Kidney (tissue), 14 donors: ENCODE results near the gene IL11. TPM values are rescaled to one million over a fixed set of nuclear protein-coding genes. Genes with fewer than 3 reads are reported as not detected.
A peak's percentile ranks its signal among the peaks of the same experiment; 100 is the strongest.
"Not testable (repeated sequence)": the region's sequence is repeated elsewhere in the genome, so short reads cannot be mapped to it uniquely, and the experiment has no call there.

Experiments
- DNase-seq, 5 donors: peaks; one replicate each; pipeline ENCODE4 v3.0.0-alpha.2; 2013 to 2020
- FAIRE-seq: peaks from 2 replicates; lab custom pipeline; 2012; peaks lifted over from hg19 to GRCh38; lab: Jason Lieb, UNC
- H3K27ac ChIP-seq, 2 donors: one replicate each; pipeline ENCODE4 v1.7.0; 2013; ENCODE audit warnings: low read depth in 2 of 2, low read length in 2 of 2, inconsistent platforms in 1 of 2
- H3K27me3 ChIP-seq: one replicate; pipeline ENCODE4 v1.7.1; 2013; ENCODE audit warnings: low read length, inconsistent platforms; ENCODE audit not compliant: control insufficient read depth, insufficient read depth
- H3K36me3 ChIP-seq, 3 donors: one replicate each; pipeline versions ENCODE4 v1.7.0 to v1.7.1; 2013; ENCODE audit warnings: low read length in 3 of 3, control low read depth in 1 of 3, inconsistent platforms in 1 of 3; ENCODE audit not compliant: insufficient read depth in 3 of 3, control insufficient read depth in 2 of 3
- H3K4me1 ChIP-seq, 3 donors: one replicate each; pipeline versions ENCODE4 v1.7.0 to v1.7.1; 2013; ENCODE audit warnings: low read length in 3 of 3, inconsistent platforms in 1 of 3, low read depth in 1 of 3; ENCODE audit not compliant: control insufficient read depth in 2 of 3, insufficient read depth in 2 of 3
- H3K4me3 ChIP-seq, 3 donors: one replicate each; pipeline versions ENCODE4 v1.7.0 to v1.8.1; 2013; ENCODE audit warnings: low read length in 3 of 3, control low read depth in 1 of 3, inconsistent platforms in 1 of 3
- H3K9ac ChIP-seq, 3 donors: one replicate each; pipeline versions ENCODE4 v1.7.0 to v1.7.1; 2013; ENCODE audit warnings: low read length in 3 of 3, control low read depth in 1 of 3, inconsistent platforms in 1 of 3
- H3K9me3 ChIP-seq, 3 donors: one replicate each; pipeline versions ENCODE4 v1.7.0 to v1.7.1; 2013; ENCODE audit warnings: low read length in 3 of 3, control low read depth in 1 of 3, inconsistent platforms in 1 of 3; ENCODE audit not compliant: control insufficient read depth in 2 of 3, insufficient read depth in 1 of 3
- CTCF ChIP-seq: IDR thresholded peaks from 3 replicates; pipeline ENCODE4 v1.5.1; 2012; ENCODE audit warnings: mild to moderate bottlenecking, moderate library complexity, borderline replicate concordance; ENCODE audit not compliant: insufficient read depth; ENCODE audit errors: extremely low read depth
- intact Hi-C: fragments of 100-400 bp; cut with DNase I; formaldehyde crosslinking; loops from one replicate; pipeline ENCODE4 v1.11.1; 2022
- polyA plus RNA-seq: library from polyadenylated mRNA; stranded (reverse); fragments of 350-450 nt; fragmentation: Illumina TruSeq; extraction: RNeasy Lipid Tissue Mini Kit (QIAGEN cat#74804); gene quantifications from one replicate; pipeline ENCODE4 v1.2.3, GENCODE V29; 2014; ENCODE audit warnings: low read depth, low replicate concordance; ENCODE audit not compliant: insufficient read depth
- total RNA-seq: library from RNA; stranded (reverse); fragmentation: NEBNext Ultra II Directional; extraction: Animal tissue kit (Norgen Biotek cat#: 25700); gene quantifications from one replicate; pipeline ENCODE4 v1.2.1, GENCODE V29; 2021
- donor health status: control.
- donor health status: control.
- donor health status: control.
- donor health status: control.
- donor health status: control.
- donor health status: DM: yes; HTN: yes; CAD: no.
- donor health status: Normal renal cell carcinoma (clear cell type).

Gene IL11
- total and polyA plus RNA-seq, 2 donors from 2014 or later = 0.37 to 0.47 TPM

DNA sequence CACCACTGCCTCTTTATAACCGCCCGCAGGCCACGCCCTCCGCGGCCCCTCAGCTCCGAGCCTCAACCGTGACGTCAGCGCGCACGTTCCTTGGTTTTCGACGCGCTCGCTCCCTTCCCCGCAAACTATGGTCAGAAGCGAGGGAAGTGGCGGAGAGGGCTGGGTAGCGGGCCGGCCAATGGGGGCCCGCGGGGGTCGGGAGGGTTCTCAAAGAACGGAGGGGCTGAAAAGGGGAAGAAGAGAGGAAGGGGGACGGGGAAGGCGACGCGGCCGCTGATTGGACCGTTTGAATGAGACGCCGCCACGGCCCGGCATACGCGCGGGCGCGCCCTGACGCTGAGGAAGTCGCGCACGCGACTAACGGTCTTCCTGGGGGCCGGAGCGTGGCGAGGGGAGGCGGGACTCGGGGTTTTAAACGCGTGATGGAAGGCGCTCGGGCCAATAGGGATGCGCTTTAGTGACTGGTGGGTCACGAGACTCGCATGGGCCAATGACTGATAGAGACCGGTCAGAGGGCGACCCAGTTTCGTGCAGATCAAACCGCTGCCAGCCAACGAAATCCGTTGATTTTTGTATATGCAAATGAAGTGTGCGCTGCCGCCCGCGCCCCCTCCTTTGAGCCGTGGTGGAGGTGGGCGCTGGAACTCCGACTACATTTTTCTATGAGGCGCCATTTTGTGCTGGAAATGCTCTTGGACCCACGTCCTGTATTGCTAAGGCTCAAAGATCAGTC lies 37.7 kb upstream of the IL11 start:
- Histone ChIP-seq H3K4me1 (peaks cover 0 to 9% (median 6%) of the 10 kb centered on the region in 3 donors), H3K27ac (peak overlapping the region; percentile 98), H3K27me3 (no peaks in the 10 kb centered on the region), H3K36me3 (peaks cover 0 to 5% (median 5%) of the 10 kb centered on the region in 3 donors), H3K9me3 (no peaks in the 10 kb centered on the region), H3K4me3 (peak overlapping the region; percentile 68 to 85 (median 77)), H3K9ac (peak overlapping the region in 2 of 3 donors; percentile 46 to 62)
- TF ChIP-seq CTCF = no peak
- FAIRE-seq = peak; percentile 87
- DNase-seq = peak; percentile 99 to 100 (median 100)
- intact Hi-C loops = no loop called here

GRCh38 chr19:55407550-55407799 lies 37.2 kb upstream of the IL11 start, which contains the start of gene UBE2S:
Gene UBE2S (minus strand): TSS chr19:55407788. CDS start chr19:55407589, 199 bp downstream.
- H3K9ac ChIP-seq = peak within 1 kb of the TSS; percentile 61 to 82 (median 62)
- H3K27me3 ChIP-seq, H3K36me3 ChIP-seq, H3K9me3 ChIP-seq, intact Hi-C loops, H3K4me1 ChIP-seq, FAIRE-seq, DNase-seq: not testable (repeated sequence)
- peak within 1 kb of the TSS; percentile 68 to 85 (median 77) for H3K4me3 ChIP-seq
- H3K27ac ChIP-seq = peak within 1 kb of the TSS; percentile 98

DNA sequence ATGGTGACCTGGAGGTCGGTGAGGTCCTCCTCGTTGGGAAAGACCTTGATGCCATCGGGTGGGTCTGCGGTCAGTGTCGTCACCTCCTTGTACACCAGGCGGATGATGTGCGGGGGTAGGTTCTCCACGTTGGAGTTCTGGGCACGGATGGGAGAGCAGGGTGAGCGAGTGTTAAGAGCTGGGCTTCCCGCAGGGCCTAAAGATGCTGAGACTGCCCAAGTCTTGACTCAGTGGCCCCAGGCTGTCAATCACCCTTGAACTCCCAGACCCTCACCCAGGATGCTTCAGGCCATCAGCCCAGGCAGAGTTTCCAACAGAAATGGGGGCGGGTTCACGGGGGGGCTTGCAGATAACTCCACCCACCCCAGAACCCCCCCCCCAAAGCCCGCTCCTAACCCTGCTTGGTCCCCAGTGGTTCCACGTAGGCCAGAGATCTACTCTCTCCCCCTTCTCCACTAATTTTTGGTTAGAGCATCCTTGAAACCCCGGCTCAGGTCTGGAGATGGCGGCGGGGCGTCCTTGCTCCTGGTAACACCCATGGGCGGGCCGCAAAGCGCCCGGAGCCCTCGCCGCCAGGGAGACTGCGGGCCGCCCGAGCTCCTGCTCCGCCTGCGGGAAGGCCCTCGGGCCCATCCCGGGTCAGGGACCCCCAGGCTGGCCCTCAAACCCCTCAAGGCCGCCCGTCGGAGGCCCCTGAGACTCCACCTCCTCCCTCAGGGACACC lies 36.7 kb upstream of the IL11 start:
- intact Hi-C loops = no loop called here
- Histone ChIP-seq H3K27me3 (no peaks in the 10 kb centered on the region), H3K4me1 (peaks cover 0 to 9% (median 6%) of the 10 kb centered on the region in 3 donors), H3K9me3 (no peaks in the 10 kb centered on the region), H3K4me3 (peak overlapping the region; percentile 57 to 68 (median 57)), H3K9ac (peak overlapping the region; percentile 33 to 82 (median 61)), H3K36me3 (peaks cover 0 to 14% (median 8%) of the 10 kb centered on the region in 3 donors), H3K27ac (peak overlapping the region; percentile 98)
- DNase-seq (peak in 4 of 5 donors; percentile 20 to 85 (median 62)), FAIRE-seq (no peak)
- no peak for TF ChIP-seq CTCF
